Hippocampal formation (tissue), 2 donors: ENCODE measurements around the gene IP6K3.
A peak's percentile ranks its signal among the peaks of the same experiment; 100 is the strongest.

Experiments used
- DNase-seq, 2 donors: peaks; one replicate each; lab custom pipeline; 2025; lab: John Stamatoyannopoulos, UW

Gene IP6K3

DNA sequence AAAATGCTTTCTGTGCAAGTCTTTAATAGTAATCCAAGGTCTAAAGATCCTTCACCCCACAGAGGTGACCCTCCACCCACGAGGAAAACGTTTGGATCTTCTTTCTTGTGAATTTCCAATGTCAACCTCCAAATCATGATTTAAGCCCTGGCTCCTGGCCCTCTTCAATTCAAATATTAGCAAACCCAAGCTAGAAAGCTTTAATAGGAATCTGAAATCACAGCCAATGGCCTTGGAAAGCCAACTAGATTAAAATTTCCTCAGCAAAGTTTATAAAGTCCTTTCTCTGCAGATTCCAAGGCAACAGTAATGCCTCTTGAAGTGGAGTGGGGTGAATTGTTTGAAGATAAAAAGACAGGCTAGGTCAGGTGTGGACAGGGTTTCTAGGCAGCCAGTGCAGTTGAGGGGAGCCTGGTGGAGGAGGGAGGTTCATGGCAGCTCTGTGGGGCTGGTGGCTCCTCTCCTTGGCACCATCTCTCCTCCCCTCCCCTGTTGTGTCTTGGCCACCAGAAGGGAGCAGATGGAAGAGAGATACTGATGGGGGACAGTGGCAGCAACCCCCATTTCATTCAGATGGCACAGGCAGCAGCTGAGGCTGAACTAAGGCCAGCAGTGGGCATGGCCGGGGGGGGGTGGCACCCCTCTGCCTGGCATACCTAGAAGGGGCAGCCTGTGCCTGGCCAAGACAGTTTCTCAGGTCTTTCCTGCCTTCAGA lies 23.2 kb downstream of the IP6K3 start:
- DNase-seq, result no peak

- DNase-seq, result no peak
These were observed 24.5 kb downstream of the IP6K3 start for GRCh38 chr6:33722103-33722623.

GRCh38 chr6:33721508-33721907 lies 25.2 kb downstream of the IP6K3 start:
- no peak for DNase-seq

- no peak for DNase-seq
These were observed 25.7 kb downstream of the IP6K3 start for GRCh38 chr6:33720998-33721397.

GRCh38 chr6:33719326-33719987 lies 27.2 kb downstream of the IP6K3 start:
- DNase-seq, result no peak

- DNase-seq, result no peak
These were observed 28.0 kb downstream of the IP6K3 start for GRCh38 chr6:33718713-33719112.

- DNase-seq, result no peak
These were observed 28.7 kb downstream of the IP6K3 start for GRCh38 chr6:33717934-33718455.

- no peak for DNase-seq
These were observed 29.6 kb downstream of the IP6K3 start for GRCh38 chr6:33716890-33717632.

DNA sequence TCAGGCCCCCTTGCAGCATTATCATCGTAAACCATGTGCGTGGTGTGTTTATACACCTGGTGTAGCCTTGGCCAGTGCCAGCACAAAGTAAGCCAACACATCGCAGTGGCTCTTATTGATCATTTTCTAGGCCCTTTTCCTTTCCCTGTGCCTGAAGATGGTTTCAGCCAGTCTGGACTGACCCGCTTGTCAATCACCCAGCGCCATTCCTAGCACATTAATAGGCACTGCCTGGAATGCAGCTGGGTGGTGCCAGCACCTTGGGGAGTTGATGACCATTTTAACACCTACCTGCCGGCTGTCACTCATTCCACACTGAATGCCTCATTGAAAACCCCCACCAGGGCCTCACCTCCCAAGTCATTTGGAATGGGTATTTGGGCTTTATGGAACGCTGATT lies 30.3 kb downstream of the IP6K3 start:
- no peak for DNase-seq

GRCh38 chr6:33714385-33715040 lies 32.2 kb downstream of the IP6K3 start:
- no peak for DNase-seq

DNA sequence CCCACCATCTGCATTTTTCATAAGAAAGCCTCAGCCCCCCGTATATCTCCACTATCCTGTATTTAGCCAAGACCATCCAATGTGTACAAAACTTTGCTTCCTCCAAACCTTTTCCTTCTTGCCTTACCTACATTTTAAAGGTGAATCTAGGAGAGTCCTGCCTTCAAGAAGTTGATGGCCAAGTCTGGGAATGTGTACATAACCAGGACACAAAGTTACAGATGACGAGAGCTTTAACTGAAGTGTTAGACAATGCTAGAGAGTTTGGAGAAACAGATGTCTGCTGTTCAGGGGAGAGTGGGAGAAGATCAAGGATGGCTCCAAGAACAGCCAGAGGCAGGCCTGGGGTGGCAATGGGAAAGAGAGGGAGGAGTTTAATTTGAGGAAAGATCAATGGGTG lies 32.9 kb downstream of the IP6K3 start:
- no peak for DNase-seq

DNA sequence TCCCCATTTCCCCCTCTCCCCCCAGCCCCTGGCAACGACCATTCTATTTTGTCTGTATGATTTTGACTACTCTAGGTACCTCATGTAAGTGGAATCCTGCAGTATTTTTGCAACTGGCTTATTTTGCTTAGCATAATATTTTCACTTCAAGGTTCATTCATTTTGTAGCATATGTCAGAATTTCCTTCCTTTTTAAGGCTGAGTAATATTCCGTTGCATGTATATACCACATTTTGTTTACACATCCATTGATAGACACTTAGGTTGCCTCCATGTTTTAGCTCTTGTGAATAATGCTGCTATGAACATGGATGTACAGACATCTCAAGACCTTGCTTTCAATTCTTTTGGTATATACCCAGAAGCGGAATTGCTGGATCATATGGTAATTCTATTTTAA lies 33.8 kb downstream of the IP6K3 start:
- no peak for DNase-seq

DNA sequence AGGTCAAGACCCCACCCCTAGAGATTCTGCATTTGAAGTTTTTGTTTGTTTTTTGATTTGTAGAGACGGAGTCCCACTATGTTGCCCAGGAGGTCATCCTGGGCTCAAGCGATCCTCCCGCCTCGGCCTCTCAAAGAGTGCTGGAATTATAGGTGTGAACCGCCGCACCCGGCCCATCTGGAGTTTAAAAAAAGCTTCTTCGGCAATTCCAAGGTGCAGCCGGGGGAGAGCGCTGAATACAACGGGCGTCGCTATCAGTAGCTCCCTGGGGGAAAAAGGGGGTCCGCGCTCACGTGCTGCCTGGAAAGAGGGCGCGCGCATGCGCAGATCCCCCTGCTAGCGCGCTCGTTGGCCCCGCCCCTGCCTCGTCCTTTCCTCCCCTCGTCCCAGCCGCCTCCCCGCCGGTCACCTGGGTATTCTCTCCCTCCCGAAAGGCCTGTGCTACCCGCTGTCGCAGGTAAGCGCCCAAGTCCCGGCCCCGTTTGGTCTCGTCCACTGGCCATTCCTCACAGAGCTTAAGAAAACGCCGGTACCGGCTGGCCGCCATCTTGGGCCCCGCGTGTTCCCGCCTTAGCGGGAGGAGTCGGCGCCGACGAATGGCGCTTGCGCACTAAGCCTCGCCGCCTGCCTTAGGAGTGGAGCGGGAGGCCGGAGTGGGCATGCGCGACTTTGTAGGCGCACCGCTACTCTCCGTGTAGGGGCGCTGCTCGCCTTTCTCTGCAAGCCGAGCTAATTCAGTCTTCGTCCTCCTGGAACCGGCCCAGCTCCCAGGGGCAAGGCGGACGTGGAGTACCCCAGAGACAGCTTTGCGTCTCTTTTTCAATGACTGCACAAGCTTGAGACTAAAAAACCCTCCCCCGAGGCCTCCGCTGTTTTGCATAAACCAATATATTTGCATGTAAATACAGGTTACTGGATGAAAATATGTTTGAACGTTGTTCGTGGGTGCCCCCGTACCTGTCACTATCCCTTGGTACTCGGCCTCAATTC lies 35.3 kb downstream of the IP6K3 start, which contains the start of gene UQCC2:
Gene UQCC2, minus strand, starts transcription at position 561 of the 990 bp plus-strand sequence. Its CDS starts 14 bp downstream, at position 547.
- DNase-seq, result peak; percentile 93 to 96

- no peak for DNase-seq
These were observed 36.2 kb downstream of the IP6K3 start for GRCh38 chr6:33710296-33711121.

- no peak for DNase-seq
These were observed 37.0 kb downstream of the IP6K3 start for GRCh38 chr6:33709605-33710295.

GRCh38 chr6:33708516-33709204 lies 38.0 kb downstream of the IP6K3 start:
- no peak for DNase-seq

DNA sequence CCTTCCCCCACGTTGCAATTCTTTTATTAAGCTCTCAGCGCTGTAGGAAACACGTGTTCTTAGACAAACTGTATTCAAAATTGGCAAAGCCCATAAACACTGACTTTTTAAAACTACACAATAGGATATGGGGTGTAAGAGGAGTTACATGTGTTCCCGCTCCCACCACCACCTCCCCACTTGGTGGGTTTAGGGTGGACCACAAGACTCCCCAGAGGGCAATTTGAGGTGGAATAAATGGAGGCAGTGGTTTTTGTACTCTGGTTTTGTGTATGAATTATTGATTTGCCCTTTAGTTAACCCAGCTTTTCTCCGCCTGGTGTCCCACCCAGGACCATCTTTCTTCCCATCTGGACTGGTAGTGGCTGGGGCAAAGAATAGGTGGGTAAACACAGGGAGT lies 38.9 kb downstream of the IP6K3 start:
- no peak for DNase-seq

DNA sequence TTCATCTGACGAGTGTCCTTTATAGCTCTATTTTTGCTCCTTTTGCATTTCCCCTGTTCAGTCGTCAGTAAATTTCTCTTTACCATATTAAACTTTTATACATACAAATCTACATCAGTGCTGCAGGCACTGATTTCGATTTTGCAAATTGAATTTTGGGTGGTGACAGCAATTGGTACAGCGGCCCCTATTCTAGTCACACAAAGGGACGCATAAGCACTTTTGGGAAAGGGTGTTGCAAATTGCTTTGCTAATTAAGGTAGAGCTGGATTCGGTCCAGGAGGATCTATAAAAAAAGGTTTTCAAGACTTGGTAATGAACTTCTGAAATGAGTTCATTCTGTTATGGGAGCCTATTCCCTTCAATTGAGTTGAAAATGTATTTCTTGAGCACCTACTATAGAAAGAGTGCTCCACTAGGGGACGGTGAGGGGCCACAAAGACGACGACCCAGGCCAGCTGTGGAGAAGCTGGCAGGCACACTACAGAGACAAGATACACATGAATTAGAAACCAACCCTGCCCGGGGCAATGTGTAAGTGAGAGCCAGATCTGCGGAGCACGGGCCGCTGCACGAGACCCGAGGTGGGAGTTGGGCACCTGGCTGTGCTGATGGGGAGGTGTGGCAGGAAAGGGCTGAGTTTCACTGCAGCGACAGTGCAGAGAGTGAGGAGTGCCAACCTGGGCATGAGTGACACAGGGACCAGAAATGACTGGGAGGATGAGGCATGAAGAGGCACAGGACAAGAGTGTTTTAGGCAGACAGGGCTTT lies 40.6 kb downstream of the IP6K3 start:
- DNase-seq, result no peak
